HG03457 (cell line): ENCODE results near the gene FHIT.
A peak's percentile ranks its signal among the peaks of the same experiment; 100 is the strongest.

Experiments used
- ATAC-seq: cut with Tn5 transposase; IDR thresholded peaks from one replicate; pipeline ENCODE4 v1.9.1; 2021; ENCODE audit warnings: moderate number of reproducible peaks; ENCODE audit not compliant: unreplicated experiment

The FHIT gene

DNA sequence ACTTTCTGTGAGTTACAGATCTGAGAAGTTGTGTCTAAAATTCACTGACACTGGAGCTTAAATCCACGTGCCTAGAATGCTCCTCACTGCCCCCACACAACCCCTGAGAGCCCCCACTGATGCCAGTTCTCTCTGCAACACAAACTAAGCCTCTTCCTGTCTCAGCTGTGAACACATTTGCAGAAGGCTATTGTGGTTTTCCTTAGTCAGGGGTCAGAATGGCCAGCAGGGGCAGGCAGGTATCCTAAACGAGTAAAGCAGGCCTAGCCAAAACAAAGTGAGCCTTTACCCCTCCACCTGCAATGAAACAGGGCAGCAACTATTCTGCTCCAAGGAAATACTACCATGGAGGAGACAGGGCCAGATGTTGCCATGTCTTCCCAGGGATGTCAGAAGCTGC lies 78.6 kb downstream of the FHIT start:
- no peak for ATAC-seq

DNA sequence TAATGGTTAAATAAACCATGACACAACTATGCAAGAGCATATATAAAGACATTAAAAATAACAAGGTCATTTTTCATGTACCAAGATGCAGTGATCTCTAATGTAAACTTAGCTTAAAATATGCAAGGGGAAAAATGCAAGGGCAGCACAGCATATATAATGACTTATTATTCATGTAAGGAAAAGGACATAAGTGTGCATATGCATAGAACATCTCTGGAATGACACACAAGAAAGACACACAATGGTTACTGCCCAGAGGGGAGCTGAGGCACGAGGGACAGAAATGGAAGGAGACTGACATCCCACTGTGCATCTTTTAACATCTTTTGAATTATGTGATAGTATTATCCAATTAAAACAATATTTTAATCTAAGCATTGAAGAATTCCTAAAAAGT lies 79.0 kb downstream of the FHIT start:
- no peak for ATAC-seq

DNA sequence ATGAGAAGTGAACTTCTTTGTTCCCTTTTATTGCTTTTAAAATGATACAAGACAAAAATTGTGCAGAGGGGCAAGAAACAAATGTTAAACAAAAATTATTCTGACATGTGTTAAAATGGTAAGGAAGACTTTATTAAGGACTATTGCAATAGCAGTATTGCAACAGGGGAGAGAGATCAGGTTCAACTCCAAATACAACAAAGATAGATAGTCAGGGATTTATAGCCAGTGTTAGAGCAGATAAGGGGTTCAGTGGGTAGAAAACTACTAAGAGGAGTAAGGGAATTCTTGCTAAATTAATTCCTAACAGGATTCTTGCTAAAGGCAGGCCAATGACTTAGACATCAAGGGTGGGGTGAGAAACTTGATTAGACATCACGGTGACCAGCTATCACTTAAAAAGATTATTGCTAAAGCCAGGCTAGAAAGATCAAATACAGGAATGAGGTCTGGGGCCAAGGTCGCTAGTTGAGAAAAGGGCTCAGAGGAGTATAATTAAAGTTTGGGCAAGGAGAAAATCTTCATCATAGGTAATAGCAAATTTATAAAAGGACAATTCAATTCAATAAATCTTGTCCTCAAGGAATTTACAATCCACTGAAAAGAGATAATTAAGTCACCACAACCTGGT lies 81.5 kb downstream of the FHIT start:
- no peak for ATAC-seq

DNA sequence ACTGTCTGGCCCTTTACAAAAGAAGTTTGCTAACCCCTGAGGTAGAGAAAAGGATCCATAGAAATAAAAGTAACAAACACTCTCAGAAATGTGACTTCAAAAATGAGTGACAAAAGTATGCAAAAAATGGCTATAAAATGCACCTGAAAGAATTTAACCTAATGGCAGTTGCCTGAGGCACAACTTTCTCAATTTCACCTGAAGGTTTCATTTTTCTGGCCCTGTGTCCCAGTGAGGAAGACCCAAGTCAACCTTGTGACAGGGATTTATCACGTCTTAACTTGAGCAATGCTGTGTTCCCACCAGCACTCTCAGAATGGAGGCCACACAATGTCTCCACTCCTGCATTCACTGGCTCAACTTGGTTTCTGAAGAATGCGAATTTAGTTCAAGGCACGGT lies 83.0 kb downstream of the FHIT start:
- ATAC-seq = no peak

DNA sequence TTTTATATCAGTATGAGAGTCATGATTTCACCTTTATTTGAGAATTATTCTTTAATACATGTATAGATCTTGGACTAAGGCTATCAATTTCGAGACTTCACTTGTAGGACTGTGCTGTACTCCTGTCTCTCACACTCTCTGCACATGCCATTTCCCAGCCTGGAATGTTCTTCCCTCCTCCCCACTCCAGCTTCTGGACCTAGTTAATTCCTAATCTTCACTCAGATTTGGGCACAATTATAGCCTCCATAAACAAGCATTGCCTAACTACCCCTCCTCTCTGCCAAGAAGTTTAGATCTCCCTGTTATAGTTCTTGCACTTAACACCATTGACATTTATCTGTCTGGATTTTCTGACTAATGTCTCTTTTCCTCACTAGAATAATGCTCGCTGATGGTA lies 88.3 kb downstream of the FHIT start:
- no peak for ATAC-seq

DNA sequence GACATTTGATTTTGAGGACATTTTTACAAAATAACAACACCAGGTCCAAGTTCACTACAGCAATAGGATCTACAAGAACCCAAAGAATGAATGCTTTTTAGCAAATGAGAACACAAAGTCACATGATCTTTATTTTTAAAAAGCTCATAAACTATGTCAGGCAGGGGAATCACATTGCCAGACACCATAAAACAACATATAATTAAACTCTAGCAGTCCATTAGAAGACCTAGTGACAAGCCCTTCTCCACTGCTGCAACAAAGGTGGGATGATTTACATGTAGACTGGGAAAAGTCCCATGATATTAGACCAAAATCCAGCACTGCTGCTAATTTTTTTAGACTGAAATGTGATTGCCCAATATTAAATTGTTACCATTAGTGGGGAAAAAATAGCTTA lies 92.6 kb downstream of the FHIT start:
- no peak for ATAC-seq

DNA sequence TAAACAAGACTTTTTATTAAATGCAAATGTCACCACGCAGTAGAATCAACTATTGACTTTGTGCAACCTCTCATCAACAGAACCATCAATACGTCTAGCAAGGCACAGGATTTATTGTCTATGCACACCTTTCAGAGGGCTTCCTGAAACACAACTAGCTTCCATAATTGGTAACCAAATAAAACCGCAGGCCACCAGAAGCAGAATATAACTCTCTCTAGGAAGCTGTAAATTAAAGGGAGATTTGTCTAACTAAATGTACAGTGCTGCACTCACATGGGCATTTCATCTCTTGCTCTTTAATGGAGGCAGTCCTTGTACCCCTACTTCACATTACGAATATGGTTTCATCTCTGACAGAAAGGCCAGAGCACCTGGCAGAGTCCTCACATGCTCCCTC lies 93.0 kb downstream of the FHIT start:
- no peak for ATAC-seq

DNA sequence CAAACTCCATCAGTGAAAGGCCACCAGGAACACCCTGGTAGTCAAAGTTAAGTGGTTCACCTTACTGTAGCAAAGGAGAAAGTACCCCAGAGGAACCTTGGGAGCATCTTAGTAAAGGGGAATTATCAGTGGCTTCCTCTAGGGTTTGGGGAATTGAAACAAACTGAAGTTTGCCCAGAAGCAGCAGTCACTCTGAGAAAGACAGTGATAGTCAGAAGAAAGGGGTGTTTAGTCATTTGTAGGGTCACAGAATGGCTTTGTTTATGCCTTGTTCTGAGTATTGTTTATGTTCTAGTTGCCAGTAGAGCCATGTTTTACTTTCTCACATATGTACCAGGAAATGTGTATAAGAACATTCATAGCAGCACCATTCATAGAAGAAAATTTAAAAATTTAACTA lies 93.8 kb downstream of the FHIT start:
- ATAC-seq = peak; percentile 74

DNA sequence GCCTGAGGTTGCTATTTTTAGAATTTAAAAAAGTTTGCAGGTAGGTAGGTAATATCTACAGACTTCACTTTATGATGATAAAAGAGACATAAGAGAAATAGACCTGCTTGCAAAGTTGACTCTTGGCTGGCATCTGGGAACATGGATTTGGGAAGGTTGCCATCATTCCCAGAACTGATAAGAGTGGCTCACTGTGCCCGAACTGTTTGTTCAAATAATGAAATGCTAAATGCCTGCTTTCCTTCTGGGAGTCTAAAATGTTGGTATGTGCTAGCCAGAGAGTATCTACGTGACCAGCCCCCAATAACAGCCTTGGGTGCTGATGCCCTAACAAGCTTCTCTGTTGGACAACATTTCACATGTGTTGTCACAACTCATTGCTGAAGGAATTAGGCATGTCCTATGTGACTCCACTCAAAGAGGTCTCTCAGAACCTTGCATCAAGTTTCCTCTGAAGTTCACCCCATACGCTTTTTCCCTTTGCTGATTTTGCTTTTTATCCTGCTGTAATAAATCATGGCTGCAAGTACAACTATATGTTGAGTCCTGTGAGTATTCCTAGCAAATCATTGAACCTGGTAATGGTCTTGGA lies 95.5 kb downstream of the FHIT start:
- no peak for ATAC-seq

DNA sequence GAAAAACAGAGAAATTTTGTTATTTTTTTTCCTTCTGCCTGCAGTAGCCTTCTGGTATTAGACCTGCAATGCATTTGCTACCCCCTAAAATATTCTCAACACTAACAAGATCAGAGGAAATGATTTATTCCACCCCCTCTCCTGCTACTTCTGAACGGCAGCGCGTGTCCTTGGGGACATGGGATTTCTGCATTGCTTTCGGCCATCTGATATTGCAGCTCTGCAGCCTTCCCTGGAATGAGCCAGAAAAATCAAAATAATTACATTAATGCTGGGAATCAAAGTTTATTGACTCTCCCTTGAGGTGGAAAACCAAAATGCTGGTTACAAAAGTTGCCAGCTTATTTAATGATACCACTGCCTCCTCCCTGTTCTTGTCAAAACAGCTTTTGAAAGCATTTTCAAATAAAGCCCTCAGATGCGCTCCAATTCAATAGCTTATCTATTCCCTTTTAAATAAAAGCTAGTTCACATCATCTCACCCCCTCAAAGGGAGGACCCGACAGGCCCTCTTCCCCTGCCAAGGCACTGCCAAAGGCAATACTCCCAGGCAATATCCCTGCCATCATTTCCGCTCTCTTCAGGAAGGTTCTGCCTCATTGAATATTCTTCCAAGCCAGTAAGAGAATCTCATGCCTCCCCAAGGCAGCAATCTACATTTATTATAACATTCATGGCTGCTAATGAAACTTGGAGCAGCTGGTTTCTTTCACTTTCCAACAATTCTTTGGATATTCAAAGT lies 96.6 kb downstream of the FHIT start:
- ATAC-seq = no peak

DNA sequence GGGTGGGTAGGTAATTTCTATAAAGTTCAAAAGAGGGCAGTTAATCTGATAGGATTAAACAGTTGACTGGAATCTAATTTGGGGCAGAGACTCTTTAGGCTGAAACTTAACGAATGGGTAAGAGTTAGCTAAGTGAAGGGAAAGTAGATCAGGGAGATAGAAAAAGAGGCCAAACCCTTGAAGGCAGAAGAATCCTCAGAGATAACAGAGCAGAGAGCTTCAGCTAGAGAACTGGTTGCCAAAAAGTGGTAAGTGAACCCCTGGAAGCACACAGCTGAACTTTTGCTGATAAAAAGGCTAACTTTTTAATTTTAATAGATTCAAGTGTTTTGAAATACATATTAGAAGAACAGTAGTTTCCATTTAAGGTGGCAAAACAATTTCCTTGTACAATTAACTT lies 99.2 kb downstream of the FHIT start:
- no peak for ATAC-seq

DNA sequence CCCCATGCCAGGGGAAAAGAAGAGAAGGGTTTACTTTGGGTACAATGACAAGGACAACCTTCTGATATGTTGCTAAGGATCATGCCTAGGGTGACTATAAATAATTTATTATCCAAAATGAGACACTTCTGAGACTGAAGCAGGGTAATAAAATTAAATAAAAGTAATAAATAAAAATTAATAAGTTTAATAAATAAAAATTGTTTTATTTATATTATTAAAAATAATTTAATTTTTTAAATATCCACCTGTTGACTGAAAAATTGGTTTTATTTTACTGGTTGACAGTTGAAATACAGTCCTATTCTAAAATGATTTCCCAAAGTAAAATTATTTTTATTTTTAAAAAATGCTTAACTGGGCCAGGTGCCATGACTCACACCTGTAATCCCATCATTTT lies 102.0 kb downstream of the FHIT start:
- ATAC-seq = no peak

DNA sequence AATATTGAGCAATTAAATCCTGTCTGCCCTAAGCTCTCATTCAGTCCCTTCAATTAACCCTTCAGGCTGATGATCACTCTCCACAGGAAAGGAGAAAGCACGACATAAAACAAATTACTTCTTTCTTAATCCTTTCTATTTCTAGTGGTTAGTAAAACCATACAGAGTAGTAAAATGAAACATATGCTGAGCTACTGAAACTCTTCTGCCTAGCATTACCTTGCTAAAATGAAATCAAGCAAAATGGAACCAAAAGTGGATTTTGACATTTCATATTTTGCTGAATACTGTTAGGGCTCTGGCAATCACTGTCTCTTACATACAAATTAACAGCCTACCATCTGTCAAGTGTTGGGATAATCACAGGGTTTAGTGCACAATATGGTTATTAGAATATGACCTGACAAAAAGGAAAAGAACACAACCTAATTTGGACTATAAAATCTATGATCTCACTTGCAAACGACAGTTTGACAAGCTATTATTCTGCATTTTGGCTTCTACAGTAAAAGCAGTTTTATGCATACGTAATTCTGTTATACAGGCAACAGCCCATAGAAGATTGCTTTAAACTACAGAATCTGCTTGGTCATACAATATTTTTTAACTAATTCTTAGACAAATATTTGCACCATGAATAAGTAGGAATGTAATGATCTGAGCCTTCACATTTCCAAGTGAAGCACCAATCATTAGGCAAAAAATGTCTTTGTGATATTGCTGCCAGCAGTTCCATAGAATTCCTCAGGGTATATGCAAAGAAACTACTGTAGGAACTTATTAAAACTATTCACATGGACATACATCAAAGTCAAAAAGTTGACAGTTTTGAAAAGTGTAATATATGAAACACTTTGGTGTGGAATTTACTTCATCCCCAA lies 105.0 kb downstream of the FHIT start:
- ATAC-seq = no peak

DNA sequence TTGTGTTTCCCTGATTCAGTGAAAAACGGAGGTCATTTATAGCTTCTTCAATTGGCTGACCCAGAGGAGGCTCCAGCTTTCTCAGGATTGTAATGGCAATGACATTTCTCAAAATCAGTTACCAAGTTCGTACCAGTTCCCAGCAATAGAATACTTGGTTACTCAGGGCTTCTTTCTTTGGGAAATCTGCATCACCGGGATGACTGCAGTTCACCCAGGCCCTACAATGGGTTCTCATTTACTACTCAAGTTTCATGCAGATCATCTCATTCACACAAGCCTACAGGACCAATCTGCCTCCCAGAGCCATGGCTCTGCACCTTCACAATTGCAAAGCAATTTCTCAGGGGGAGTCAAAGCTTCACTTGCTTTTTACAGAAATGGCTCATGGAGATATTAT lies 109.6 kb downstream of the FHIT start:
- ATAC-seq = no peak

DNA sequence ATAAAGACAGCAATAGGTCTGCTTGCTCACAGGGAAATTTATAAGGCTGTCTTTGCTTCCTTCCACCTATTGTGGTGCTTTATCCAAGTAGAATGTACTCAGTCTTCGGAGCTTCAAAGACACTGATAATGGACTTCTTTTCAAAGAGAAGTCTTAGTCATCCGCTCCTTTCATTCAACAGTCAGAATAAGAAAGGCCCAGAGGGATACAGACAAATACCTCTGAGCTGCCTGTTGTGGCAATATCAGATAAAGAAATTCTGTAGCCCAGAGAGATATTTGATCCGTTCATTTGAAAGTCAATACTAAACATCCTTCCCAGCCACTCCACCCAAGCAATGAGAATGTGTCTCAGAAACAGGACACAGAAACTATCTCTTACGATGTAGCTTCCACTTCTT lies 110.0 kb downstream of the FHIT start:
- no peak for ATAC-seq

DNA sequence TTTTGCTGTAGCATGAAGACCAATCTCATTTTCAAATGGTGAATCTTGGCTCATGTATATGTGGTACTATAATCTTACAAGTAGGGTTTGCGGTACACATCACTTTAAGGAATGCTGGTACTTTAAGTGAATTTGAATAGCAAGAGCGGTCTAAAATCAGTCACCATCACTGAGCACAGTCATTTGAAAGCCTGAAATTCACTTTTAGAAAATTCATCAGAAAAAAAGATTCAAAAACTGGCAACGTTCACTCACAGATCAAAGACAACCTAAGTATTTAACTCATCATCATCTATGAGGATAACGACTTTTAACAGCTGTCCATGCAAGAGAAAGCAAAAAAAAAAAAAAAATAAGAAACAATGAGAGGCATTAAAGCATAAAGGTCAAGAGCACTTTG lies 111.6 kb downstream of the FHIT start:
- ATAC-seq = no peak

DNA sequence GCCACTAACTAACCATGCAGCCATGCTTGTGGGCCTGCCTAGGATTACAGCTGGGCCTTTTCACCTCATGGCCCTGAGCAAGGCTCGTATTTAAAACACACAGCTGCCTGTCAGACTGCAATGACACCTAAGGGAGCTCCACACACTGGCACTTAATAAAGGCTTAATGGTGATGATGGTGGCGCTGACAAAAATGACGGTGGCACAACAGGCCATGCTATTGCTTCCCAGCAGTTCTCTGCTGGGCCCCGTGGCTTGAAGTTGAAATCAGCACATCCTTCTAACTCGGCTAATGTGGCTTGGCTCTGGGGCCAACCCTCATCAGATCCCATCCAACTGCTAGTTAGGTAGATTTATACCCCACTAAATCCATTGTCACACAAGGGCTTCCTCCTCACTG lies 112.9 kb downstream of the FHIT start:
- ATAC-seq = no peak

DNA sequence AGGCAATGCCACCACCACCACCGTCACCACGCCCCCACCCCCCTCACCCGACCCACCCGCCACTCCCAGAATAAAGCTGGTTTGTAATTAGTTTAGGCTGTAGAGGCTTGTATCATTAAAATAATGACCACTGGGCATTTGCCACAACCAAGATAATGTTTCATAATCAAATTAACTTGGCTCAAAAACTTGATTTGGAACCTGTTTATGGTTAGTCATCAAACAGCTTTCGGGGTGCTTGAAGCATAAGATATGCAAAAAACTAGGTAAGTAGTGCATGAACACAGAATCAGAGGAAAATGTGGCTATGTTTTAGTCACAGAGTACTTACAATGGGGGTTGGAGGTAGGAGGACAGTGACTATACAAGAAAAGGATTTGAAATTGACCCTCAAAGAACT lies 115.1 kb downstream of the FHIT start:
- ATAC-seq = no peak

DNA sequence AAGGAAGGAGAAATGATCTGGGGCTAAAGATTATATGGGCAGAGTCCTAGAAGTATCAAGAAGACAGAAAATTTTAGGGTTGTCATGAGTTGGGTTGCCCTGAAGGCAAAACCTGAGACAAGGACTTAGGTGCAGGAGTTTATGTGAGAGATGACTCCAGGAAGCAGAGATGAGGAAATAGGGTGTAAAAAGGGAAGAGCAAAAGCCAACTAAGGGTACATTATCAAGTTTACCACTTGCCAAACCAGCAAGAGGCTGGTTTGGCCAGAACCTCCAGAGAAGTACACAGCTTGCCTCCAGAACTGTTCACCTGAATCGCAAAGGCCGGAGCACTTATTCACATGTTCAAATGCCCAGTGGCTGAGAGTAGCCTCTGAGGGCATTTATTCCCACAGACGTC lies 116.7 kb downstream of the FHIT start:
- ATAC-seq = no peak

DNA sequence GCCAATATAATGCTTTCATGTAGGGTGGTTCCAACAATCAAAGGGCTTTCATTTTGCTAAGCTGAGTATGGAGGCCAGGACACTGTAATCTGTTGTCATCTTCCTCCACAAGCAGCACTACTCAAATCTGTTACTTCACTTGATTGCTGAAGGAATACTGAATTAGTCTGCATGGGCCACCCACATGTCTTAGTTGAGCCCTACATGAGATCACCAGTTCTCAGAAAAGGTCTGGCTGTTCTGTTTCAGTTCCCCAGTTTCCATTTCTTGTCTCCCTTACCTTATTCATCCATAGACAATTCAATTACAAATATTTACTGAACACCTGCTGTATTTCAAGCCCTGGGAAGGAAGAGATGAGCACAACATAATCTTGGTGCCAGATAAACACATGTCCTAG lies 119.2 kb downstream of the FHIT start:
- no peak for ATAC-seq

DNA sequence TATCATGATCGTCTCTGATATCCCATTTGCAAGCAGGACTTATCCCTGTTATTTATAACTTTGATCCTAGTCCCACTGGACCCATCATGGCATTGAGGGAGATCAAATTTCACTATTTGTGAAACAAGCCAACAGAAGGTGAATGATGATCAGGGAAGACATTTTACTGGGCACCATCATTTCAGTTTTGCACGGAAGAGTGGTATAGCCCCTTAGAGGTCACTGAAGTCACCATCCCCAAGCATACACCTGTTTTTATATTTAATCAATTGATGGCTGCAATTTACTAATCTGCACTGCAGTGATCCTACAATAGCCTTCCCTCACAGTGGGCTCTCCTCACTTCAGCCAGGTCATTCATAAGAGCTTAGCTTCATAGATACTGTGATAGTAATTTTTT lies 132.4 kb downstream of the FHIT start:
- no peak for ATAC-seq
